Measurements from ENCODE around the gene DGKD. TPM values are rescaled to one million over a fixed set of nuclear protein-coding genes. Genes with fewer than 3 reads are reported as not detected.

Gene DGKD
- total RNA-seq, 1 experiment from 2014 or later: 41.4 TPM

DNA sequence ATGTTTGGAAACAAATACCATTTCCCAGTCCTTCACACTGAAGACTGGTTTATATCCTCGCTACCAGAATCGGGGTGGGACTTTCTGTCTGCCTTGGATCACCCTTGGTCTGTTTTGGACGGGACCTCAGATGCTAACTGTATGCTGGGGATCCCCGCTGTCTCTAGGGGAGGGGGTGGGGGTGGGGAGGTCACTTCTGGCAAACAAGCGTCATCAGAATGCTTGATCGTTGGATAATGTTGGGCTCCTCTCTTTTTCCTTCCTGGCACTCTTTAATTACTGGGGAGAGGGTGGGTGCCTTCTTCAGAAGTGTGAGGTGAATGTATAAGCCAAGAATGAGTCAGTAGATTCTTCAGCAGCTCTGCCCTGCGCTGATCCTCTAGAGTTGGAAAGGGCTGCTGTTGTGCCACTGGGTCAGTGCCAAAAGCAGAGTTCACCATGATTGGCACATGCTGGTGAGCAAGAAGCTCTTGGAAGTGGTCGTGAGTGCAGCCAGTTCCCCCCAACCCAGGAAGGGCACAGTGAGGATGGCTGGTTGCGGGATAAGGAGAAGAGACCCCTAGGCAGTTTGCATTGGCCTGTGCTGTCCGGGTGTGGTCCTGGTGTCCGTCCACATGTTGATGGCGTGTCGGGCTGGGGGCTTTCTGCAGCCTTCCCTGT, 32.2 kb downstream of the DGKD start:
- DNase-seq (ENCODE audit: low spot score): no peak
- no peak overlapping the region for H3K4me3 Mint-ChIP-seq
- peaks cover 32% of the 10 kb centered on the region for H3K4me1 Mint-ChIP-seq
- H3K27me3 Mint-ChIP-seq (ENCODE audit: low read depth): no peaks in the 10 kb centered on the region
- peaks cover 6% of the 10 kb centered on the region for H3K36me3 Mint-ChIP-seq
- TF ChIP-seq, protein P1, sequence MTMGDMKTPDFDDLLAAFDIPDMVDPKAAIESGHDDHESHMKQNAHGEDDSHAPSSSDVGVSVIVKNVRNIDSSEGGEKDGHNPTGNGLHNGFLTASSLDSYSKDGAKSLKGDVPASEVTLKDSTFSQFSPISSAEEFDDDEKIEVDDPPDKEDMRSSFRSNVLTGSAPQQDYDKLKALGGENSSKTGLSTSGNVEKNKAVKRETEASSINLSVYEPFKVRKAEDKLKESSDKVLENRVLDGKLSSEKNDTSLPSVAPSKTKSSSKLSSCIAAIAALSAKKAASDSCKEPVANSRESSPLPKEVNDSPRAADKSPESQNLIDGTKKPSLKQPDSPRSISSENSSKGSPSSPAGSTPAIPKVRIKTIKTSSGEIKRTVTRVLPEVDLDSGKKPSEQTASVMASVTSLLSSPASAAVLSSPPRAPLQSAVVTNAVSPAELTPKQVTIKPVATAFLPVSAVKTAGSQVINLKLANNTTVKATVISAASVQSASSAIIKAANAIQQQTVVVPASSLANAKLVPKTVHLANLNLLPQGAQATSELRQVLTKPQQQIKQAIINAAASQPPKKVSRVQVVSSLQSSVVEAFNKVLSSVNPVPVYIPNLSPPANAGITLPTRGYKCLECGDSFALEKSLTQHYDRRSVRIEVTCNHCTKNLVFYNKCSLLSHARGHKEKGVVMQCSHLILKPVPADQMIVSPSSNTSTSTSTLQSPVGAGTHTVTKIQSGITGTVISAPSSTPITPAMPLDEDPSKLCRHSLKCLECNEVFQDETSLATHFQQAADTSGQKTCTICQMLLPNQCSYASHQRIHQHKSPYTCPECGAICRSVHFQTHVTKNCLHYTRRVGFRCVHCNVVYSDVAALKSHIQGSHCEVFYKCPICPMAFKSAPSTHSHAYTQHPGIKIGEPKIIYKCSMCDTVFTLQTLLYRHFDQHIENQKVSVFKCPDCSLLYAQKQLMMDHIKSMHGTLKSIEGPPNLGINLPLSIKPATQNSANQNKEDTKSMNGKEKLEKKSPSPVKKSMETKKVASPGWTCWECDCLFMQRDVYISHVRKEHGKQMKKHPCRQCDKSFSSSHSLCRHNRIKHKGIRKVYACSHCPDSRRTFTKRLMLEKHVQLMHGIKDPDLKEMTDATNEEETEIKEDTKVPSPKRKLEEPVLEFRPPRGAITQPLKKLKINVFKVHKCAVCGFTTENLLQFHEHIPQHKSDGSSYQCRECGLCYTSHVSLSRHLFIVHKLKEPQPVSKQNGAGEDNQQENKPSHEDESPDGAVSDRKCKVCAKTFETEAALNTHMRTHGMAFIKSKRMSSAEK (CRISPR knock-in tag; IDR thresholded peaks at IDR 0.05; ENCODE audit: borderline replicate concordance): no peak
- TF ChIP-seq, protein P2, sequence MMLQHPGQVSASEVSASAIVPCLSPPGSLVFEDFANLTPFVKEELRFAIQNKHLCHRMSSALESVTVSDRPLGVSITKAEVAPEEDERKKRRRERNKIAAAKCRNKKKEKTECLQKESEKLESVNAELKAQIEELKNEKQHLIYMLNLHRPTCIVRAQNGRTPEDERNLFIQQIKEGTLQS (CRISPR knock-in tag; conservative IDR thresholded peaks at IDR 0.05): no peak
- TF ChIP-seq, protein P3, sequence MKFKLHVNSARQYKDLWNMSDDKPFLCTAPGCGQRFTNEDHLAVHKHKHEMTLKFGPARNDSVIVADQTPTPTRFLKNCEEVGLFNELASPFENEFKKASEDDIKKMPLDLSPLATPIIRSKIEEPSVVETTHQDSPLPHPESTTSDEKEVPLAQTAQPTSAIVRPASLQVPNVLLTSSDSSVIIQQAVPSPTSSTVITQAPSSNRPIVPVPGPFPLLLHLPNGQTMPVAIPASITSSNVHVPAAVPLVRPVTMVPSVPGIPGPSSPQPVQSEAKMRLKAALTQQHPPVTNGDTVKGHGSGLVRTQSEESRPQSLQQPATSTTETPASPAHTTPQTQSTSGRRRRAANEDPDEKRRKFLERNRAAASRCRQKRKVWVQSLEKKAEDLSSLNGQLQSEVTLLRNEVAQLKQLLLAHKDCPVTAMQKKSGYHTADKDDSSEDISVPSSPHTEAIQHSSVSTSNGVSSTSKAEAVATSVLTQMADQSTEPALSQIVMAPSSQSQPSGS (CRISPR knock-in tag; IDR thresholded peaks at IDR 0.05; ENCODE audit: borderline replicate concordance, low read depth): no peak
- TF ChIP-seq, protein P4, sequence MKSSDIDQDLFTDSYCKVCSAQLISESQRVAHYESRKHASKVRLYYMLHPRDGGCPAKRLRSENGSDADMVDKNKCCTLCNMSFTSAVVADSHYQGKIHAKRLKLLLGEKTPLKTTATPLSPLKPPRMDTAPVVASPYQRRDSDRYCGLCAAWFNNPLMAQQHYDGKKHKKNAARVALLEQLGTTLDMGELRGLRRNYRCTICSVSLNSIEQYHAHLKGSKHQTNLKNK (CRISPR knock-in tag; IDR thresholded peaks at IDR 0.05): no peak
- TF ChIP-seq TEAD4 (CRISPR knock-in tag; IDR thresholded peaks at IDR 0.05) (no peak), ESRRA (CRISPR knock-in tag; IDR thresholded peaks at IDR 0.05; ENCODE audit: borderline replicate concordance) (no peak), NR2C2 (CRISPR knock-in tag; IDR thresholded peaks at IDR 0.05) (no peak), ZNF232 (CRISPR knock-in tag; IDR thresholded peaks at IDR 0.05) (no peak), ZNF219 (CRISPR knock-in tag; IDR thresholded peaks at IDR 0.05; ENCODE audit: borderline replicate concordance) (no peak)
- CTCF ChIA-PET: no interaction called here
- H3K27ac Mint-ChIP-seq: peak overlapping the region; percentile 34; the same call in 1 of the 2 replicates
- no peaks in the 10 kb centered on the region for H3K9me3 Mint-ChIP-seq
- POLR2A ChIA-PET: no interaction called here
- ATAC-seq: no peak

DNA sequence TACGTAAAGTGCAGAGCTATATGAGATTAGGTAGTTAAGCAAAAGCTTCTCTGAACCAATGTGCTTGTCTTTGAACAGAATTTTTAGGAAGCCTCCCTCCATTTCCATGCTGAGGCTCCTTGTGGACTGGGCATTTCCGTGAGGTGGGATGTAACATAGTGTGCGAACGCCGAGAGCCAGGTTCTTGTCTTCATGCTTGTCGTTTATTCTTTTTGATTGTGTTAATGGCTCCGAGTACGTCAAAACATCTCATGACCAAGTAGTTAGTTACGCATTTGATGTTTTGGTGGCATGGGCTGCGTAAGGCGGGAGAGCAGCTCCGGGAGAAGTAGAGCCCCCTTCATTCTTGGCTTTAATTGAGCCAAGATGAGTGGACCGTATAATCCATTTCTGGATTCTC, 32.9 kb downstream of the DGKD start:
- no peak overlapping the region for H3K4me3 Mint-ChIP-seq
- DNase-seq (ENCODE audit: low spot score): no peak
- H3K27me3 Mint-ChIP-seq (ENCODE audit: low read depth): no peaks in the 10 kb centered on the region
- CTCF ChIA-PET: no interaction called here
- ATAC-seq: no peak
- H3K27ac Mint-ChIP-seq: peak overlapping the region; percentile 83; the same call in 1 of the 2 replicates
- no peaks in the 10 kb centered on the region for H3K9me3 Mint-ChIP-seq
- no peak for TF ChIP-seq ZNF423 (CRISPR knock-in tag; IDR thresholded peaks at IDR 0.05)
- TF ChIP-seq ZNF232 (CRISPR knock-in tag; IDR thresholded peaks at IDR 0.05): no peak
- TF ChIP-seq, protein P5, sequence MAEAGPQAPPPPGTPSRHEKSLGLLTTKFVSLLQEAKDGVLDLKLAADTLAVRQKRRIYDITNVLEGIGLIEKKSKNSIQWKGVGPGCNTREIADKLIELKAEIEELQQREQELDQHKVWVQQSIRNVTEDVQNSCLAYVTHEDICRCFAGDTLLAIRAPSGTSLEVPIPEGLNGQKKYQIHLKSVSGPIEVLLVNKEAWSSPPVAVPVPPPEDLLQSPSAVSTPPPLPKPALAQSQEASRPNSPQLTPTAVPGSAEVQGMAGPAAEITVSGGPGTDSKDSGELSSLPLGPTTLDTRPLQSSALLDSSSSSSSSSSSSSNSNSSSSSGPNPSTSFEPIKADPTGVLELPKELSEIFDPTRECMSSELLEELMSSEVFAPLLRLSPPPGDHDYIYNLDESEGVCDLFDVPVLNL (CRISPR knock-in tag; IDR thresholded peaks at IDR 0.05; ENCODE audit: borderline replicate concordance, low read depth): no peak
- TF ChIP-seq RELA (CRISPR knock-in tag; IDR thresholded peaks at IDR 0.05; ENCODE audit: borderline replicate concordance): no peak
- TF ChIP-seq, protein P6, sequence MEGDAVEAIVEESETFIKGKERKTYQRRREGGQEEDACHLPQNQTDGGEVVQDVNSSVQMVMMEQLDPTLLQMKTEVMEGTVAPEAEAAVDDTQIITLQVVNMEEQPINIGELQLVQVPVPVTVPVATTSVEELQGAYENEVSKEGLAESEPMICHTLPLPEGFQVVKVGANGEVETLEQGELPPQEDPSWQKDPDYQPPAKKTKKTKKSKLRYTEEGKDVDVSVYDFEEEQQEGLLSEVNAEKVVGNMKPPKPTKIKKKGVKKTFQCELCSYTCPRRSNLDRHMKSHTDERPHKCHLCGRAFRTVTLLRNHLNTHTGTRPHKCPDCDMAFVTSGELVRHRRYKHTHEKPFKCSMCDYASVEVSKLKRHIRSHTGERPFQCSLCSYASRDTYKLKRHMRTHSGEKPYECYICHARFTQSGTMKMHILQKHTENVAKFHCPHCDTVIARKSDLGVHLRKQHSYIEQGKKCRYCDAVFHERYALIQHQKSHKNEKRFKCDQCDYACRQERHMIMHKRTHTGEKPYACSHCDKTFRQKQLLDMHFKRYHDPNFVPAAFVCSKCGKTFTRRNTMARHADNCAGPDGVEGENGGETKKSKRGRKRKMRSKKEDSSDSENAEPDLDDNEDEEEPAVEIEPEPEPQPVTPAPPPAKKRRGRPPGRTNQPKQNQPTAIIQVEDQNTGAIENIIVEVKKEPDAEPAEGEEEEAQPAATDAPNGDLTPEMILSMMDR (IDR thresholded peaks at IDR 0.05): no peak
- TF ChIP-seq TEAD4 (CRISPR knock-in tag; IDR thresholded peaks at IDR 0.05): no peak
- no peak for TF ChIP-seq TCF7 (CRISPR knock-in tag; IDR thresholded peaks at IDR 0.05; ENCODE audit: low read depth)
- TF ChIP-seq, protein P2 (CRISPR knock-in tag; conservative IDR thresholded peaks at IDR 0.05): no peak
- TF ChIP-seq, protein P7, sequence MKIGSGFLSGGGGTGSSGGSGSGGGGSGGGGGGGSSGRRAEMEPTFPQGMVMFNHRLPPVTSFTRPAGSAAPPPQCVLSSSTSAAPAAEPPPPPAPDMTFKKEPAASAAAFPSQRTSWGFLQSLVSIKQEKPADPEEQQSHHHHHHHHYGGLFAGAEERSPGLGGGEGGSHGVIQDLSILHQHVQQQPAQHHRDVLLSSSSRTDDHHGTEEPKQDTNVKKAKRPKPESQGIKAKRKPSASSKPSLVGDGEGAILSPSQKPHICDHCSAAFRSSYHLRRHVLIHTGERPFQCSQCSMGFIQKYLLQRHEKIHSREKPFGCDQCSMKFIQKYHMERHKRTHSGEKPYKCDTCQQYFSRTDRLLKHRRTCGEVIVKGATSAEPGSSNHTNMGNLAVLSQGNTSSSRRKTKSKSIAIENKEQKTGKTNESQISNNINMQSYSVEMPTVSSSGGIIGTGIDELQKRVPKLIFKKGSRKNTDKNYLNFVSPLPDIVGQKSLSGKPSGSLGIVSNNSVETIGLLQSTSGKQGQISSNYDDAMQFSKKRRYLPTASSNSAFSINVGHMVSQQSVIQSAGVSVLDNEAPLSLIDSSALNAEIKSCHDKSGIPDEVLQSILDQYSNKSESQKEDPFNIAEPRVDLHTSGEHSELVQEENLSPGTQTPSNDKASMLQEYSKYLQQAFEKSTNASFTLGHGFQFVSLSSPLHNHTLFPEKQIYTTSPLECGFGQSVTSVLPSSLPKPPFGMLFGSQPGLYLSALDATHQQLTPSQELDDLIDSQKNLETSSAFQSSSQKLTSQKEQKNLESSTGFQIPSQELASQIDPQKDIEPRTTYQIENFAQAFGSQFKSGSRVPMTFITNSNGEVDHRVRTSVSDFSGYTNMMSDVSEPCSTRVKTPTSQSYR (CRISPR knock-in tag; IDR thresholded peaks at IDR 0.05): no peak
- peaks cover 6% of the 10 kb centered on the region for H3K36me3 Mint-ChIP-seq
- peaks cover 32% of the 10 kb centered on the region for H3K4me1 Mint-ChIP-seq
- POLR2A ChIA-PET: no interaction called here
